Stimulated activated CD4-positive, alpha-beta T cell treated with anti-CD3 and anti-CD28 coated beads, TNF-alpha, amount 100 ng/mL, for 48 hours (primary cell): ENCODE measurements around the gene RPS19.
A peak's percentile ranks its signal among the peaks of the same experiment; 100 is the strongest.

ENCODE experiments used
- DNase-seq, 3 donors: peaks; one replicate each; pipeline ENCODE4 v3.0.0-alpha.2; 2020; ENCODE audit warnings: low read depth in 3 of 3

Gene RPS19

GRCh38 chr19:41879080-41879479, 19.0 kb downstream of the RPS19 start:
- DNase-seq = no peak

- DNase-seq = no peak
Measured at GRCh38 chr19:41879670-41880328, 19.7 kb downstream of the RPS19 start.

GRCh38 chr19:41880329-41880708, 20.3 kb downstream of the RPS19 start:
- DNase-seq = no peak

GRCh38 chr19:41882568-41883462, 22.8 kb downstream of the RPS19 start, which contains the start of gene ARHGEF1:
TSS of gene ARHGEF1 (plus strand) at chr19:41883184. CDS start at chr19:41888083, 4,899 bp downstream.
- peak in 1 of 3 donors; percentile 59 for DNase-seq

- no peak for DNase-seq
Measured at GRCh38 chr19:41883463-41883820, 23.4 kb downstream of the RPS19 start.

GRCh38 chr19:41883821-41884733, 24.0 kb downstream of the RPS19 start:
- peak; percentile 81 to 89 (median 83) for DNase-seq

GRCh38 chr19:41886761-41887710, 27.0 kb downstream of the RPS19 start:
- DNase-seq = no peak

GRCh38 chr19:41887711-41888382, 27.8 kb downstream of the RPS19 start:
- peak in 2 of 3 donors; percentile 81 to 87 for DNase-seq

- no peak for DNase-seq
Measured at GRCh38 chr19:41888926-41889325, 28.9 kb downstream of the RPS19 start.

- DNase-seq = no peak
Measured at GRCh38 chr19:41889896-41890295, 29.8 kb downstream of the RPS19 start.

GRCh38 chr19:41890936-41891335, 30.9 kb downstream of the RPS19 start:
- no peak for DNase-seq

GRCh38 chr19:41892173-41892902, 32.3 kb downstream of the RPS19 start:
- no peak for DNase-seq

- no peak for DNase-seq
Measured at GRCh38 chr19:41893899-41894298, 33.8 kb downstream of the RPS19 start.

- DNase-seq = no peak
Measured at GRCh38 chr19:41894350-41894749, 34.3 kb downstream of the RPS19 start.

GRCh38 chr19:41895745-41896580, 35.9 kb downstream of the RPS19 start:
- DNase-seq = no peak

GRCh38 chr19:41896581-41896942, 36.5 kb downstream of the RPS19 start:
- DNase-seq = no peak

GRCh38 chr19:41897181-41897580, 37.1 kb downstream of the RPS19 start:
- no peak for DNase-seq

- DNase-seq = no peak
Measured at GRCh38 chr19:41897820-41898219, 37.8 kb downstream of the RPS19 start.

GRCh38 chr19:41898235-41898634, 38.2 kb downstream of the RPS19 start:
- no peak for DNase-seq
